HepG2 (cell line): ENCODE data around the gene CACNA1F. TPM values are rescaled to one million over a fixed set of nuclear protein-coding genes. Genes with fewer than 3 reads are reported as not detected.

ENCODE experiments used
- ATAC-seq: fragments of 200-7000 bp; cut with Tn5 transposase; 3 replicates; pipeline ENCODE4 v1.9.1; 2020; ENCODE audit warnings: mild to moderate bottlenecking, moderate library complexity
- BruUV-seq: library from RNA; stranded (reverse); fragments of 400-500 nt; replicated peaks from 2 replicates; lab custom pipeline; 2021; lab: Mats Ljungman, UMichigan
- CTCF ChIA-PET: fragments of 300-600 bp; formaldehyde crosslinking; extraction: SDS; loops from one replicate; lab custom pipeline; 2021; ENCODE audit warnings: low total read pairs, inconsistent platforms, low intra/inter-chr PET ratio; lab: Yijun Ruan, JAX
- POLR2A ChIA-PET: fragments of 350-600 bp; sonication (Branson Sonifier 250); formaldehyde crosslinking; loops from one replicate; lab custom pipeline; 2020; ENCODE audit warnings: antibody characterized with exemption, inconsistent platforms; lab: Yijun Ruan, JAX
- DNase-seq: peaks from one replicate; pipeline ENCODE4 v3.0.0-alpha.2; 2015; ENCODE audit warnings: low spot score
- FAIRE-seq: peaks from 3 replicates; lab custom pipeline; 2011; peaks lifted over from hg19 to GRCh38; lab: Jason Lieb, UNC
- H2AFZ ChIP-seq: one replicate; pipeline ENCODE4 v1.6.1; 2011; ENCODE audit warnings: low read length, inconsistent platforms
- H3K27ac ChIP-seq: fragments of 300-600 bp; 3 replicates; pipeline ENCODE4 v1.8.0; 2011; ENCODE audit warnings: mixed run types, mild to moderate bottlenecking, mixed read lengths, low read length, inconsistent platforms; ENCODE audit not compliant: insufficient read depth; ENCODE audit errors: extremely low read length
- H3K27me3 ChIP-seq, 2 experiments: fragments of 200-600 bp in 1 of 2; 2 replicates in 1 of 2; 3 replicates in 1 of 2; pipeline versions ENCODE4 v1.6.0 to v1.8.0; 2011; ENCODE audit warnings: low read length in 2 of 2, mild to moderate bottlenecking in 2 of 2, moderate library complexity in 2 of 2, inconsistent platforms in 1 of 2; ENCODE audit not compliant: insufficient read depth in 2 of 2, control insufficient read depth in 1 of 2
- H3K36me3 ChIP-seq, 2 experiments: fragments of 200-600 bp in 1 of 2; replicated peaks in 1 of 2; 2 replicates in 1 of 2; 3 replicates in 1 of 2; pipeline versions ENCODE4 v1.5.1 to v1.8.0; 2011; ENCODE audit warnings: low read length in 2 of 2, inconsistent platforms in 1 of 2; ENCODE audit not compliant: insufficient read depth in 2 of 2, control insufficient read depth in 1 of 2
- H3K4me1 ChIP-seq: 2 replicates; pipeline ENCODE4 v1.5.1; 2012; ENCODE audit warnings: low read length, inconsistent platforms; ENCODE audit not compliant: insufficient read depth
- H3K4me2 ChIP-seq: 2 replicates; pipeline ENCODE4 v1.6.0; 2011; ENCODE audit warnings: low read depth, low read length, inconsistent platforms
- H3K4me3 ChIP-seq, 3 experiments: fragments of 200-600 bp in 1 of 3; sonication (generic), shearing (Covaris generic) in 1 of 3; replicated peaks in 1 of 3; 2 replicates each; pipeline ENCODE4 v1.5.1; 2011 to 2016; ENCODE audit warnings: low read length in 3 of 3, inconsistent platforms in 2 of 3, low read depth in 2 of 3, mild to moderate bottlenecking in 2 of 3, control low read depth in 1 of 3, mixed read lengths in 1 of 3; ENCODE audit not compliant: insufficient read depth in 1 of 3
- H3K79me2 ChIP-seq: one replicate; pipeline ENCODE4 v1.6.1; 2011; ENCODE audit warnings: low read length, inconsistent platforms; ENCODE audit not compliant: insufficient read depth
- H3K9ac ChIP-seq: 2 replicates; pipeline ENCODE4 v1.6.0; 2011; ENCODE audit warnings: mild to moderate bottlenecking, low read depth, low read length, inconsistent platforms; ENCODE audit not compliant: insufficient read depth
- H3K9me3 ChIP-seq: 2 replicates; pipeline ENCODE4 v1.5.1; 2012; ENCODE audit warnings: mild to moderate bottlenecking, low read length
- H4K20me1 ChIP-seq: 2 replicates; pipeline ENCODE4 v1.6.0; 2011; ENCODE audit warnings: inconsistent platforms, mild to moderate bottlenecking, low read length, moderate library complexity; ENCODE audit not compliant: insufficient read depth
- E2F2 ChIP-seq: sonication (generic); formaldehyde crosslinking; IDR thresholded peaks from 2 replicates; pipeline ENCODE4 v1.4.0; 2020; ENCODE audit warnings: missing genetic modification reagents, borderline replicate concordance
- HIC2 ChIP-seq: sonication (generic); formaldehyde crosslinking; IDR thresholded peaks from 2 replicates; pipeline ENCODE4 v1.9.0; 2022; ENCODE audit warnings: low read depth, missing genetic modification reagents
- SAP130 ChIP-seq: IDR thresholded peaks from 2 replicates; pipeline ENCODE4 v1.6.1; 2016; ENCODE audit warnings: low read depth
- TERF1 ChIP-seq: sonication (generic); formaldehyde crosslinking; IDR thresholded peaks from 2 replicates; pipeline ENCODE4 v1.8.0; 2022; ENCODE audit warnings: mild to moderate bottlenecking, missing genetic modification reagents, moderate library complexity
- ZNF317 ChIP-seq: sonication (generic); formaldehyde crosslinking; IDR thresholded peaks from 2 replicates; pipeline ENCODE4 v1.5.0; 2020; ENCODE audit warnings: mild to moderate bottlenecking, missing genetic modification reagents
- WGBS: methylation state at CpG from one replicate; pipeline ENCODE4 v1.1.6; 2017; ENCODE audit warnings: low lambda C conversion rate; 5-methylcytosine and 5-hydroxymethylcytosine counted together
- in situ Hi-C: cut with HindIII; loops from 2 replicates; pipeline ENCODE4 v1.10.0; 2017; ENCODE audit warnings: low pct_unique_long_range_greater_than_20kb; ENCODE audit not compliant: extremely low pct_ligation_motif_present
- intact Hi-C: fragments of 100-400 bp; cut with micrococcal nuclease; formaldehyde crosslinking; loops from one replicate; pipeline ENCODE4 v1.10.0; 2022; ENCODE audit not compliant: unreplicated experiment
- polyA plus RNA-seq, 8 experiments: library from polyadenylated mRNA; depleted of rRNA in 3 of 8; stranded (reverse) in 7 of 8; unstranded in 1 of 8; fragments of >200 nt; fragmentation: Illumina TruSeq in 4 of 8; extraction: Trizol in 4 of 8; gene quantifications; 2 replicates each; pipeline versions ENCODE4 v1.2.1 to v1.2.3, GENCODE V29; 2011 to 2016; ENCODE audit warnings: low read depth in 4 of 8, missing spikeins in 1 of 8, mixed read lengths in 1 of 8; ENCODE audit not compliant: insufficient read depth in 1 of 8
- total RNA-seq, 5 experiments: library from RNA; depleted of rRNA; stranded (reverse); fragments of >200 nt; fragmentation: Illumina TruSeq; extraction: Trizol; gene quantifications; 2 replicates each; pipeline ENCODE4 v1.2.3, GENCODE V29; 2016; ENCODE audit warnings: low read depth in 1 of 5

CACNA1F gene
- total and polyA plus RNA-seq, 2 of the 13 experiments (the other 11 are each of a cell fraction or from before 2014, with no cell fraction given), result 0.03 TPM; not detected in 1

GRCh38 chrX:49264460-49264859 lies 31.3 kb upstream of the CACNA1F start, which contains the start of gene FOXP3 (continued):
- no peak for TF ChIP-seq HIC2 (CRISPR knock-in tag)
- no peak for TF ChIP-seq E2F2 (CRISPR knock-in tag)
- no peak for TF ChIP-seq ZNF317 (CRISPR knock-in tag)
- no peak for TF ChIP-seq TERF1

- intact Hi-C loops, result no loop called here
- Histone ChIP-seq H3K36me3 (no peaks in the 10 kb centered on the region), H3K4me3 (no peak overlapping the region), H3K27me3 (no peaks in the 10 kb centered on the region; a peak in 1 of 5 replicates), H3K9ac (no peak overlapping the region), H3K4me2 (0 out of 2 replicates have a peak overlapping the region, but pooled peaks have one; percentile 23), H3K9me3 (no peaks in the 10 kb centered on the region), H4K20me1 (no peaks in the 10 kb centered on the region), H3K79me2 (no peaks in the 10 kb centered on the region), H3K4me1 (peaks cover 26% of the 10 kb centered on the region), H3K27ac (no peak overlapping the region), H2AFZ (no peak overlapping the region)
- CTCF ChIA-PET, result no interaction called here
- ATAC-seq (no peak), FAIRE-seq (no peak), DNase-seq (no peak)
- no TSS peak for BruUV-seq
- 41% methylated on average over 8 of the region's 10 CpGs for WGBS
- in situ Hi-C loops, result no loop called here
- POLR2A ChIA-PET, result interaction anchor here (0.7 kb wide), 1 partner anchor 689 kb away, joined by 6 read pairs; no protein-coding TSS in a partner anchor
- TF ChIP-seq SAP130 (CRISPR knock-in tag), result no peak
Measured at GRCh38 chrX:49263631-49264030, 30.5 kb upstream of the CACNA1F start.
